ENCODE results near the gene NCAN. TPM values are rescaled to one million over a fixed set of nuclear protein-coding genes. Genes with fewer than 3 reads are reported as not detected.

NCAN gene
- total and polyA plus RNA-seq, 11 donors, result not detected

DNA sequence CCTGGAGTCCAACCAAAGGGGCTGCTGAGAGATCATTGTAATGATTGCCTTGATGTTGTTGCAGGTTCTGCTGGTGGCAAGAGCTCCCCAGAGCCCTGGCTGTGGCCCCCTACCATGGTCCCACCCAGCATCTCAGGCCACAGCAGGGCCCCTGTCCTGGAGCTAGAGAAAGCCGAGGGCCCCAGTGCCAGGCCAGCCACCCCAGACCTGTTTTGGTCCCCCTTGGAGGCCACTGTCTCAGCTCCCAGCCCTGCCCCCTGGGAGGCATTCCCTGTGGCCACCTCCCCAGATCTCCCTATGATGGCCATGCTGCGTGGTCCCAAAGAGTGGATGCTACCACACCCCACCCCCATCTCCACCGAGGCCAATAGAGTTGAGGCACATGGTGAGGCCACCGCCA is 15.5 kb downstream of the NCAN start:
- H3K36me3 ChIP-seq, result no peaks in the 10 kb centered on the region
- H3K4me3 ChIP-seq, result no peak overlapping the region
- intact Hi-C loops (cut with DNase I), result no loop called here
- no peak for DNase-seq
- 56 to 88% (median 82%) methylated on average over 1 to 4 of the region's 4 CpGs for WGBS, 4 donors
- ATAC-seq, result no peak
- no peak for TF ChIP-seq POLR2A (IDR thresholded peaks at IDR 0.05)
- TF ChIP-seq, protein P1, sequence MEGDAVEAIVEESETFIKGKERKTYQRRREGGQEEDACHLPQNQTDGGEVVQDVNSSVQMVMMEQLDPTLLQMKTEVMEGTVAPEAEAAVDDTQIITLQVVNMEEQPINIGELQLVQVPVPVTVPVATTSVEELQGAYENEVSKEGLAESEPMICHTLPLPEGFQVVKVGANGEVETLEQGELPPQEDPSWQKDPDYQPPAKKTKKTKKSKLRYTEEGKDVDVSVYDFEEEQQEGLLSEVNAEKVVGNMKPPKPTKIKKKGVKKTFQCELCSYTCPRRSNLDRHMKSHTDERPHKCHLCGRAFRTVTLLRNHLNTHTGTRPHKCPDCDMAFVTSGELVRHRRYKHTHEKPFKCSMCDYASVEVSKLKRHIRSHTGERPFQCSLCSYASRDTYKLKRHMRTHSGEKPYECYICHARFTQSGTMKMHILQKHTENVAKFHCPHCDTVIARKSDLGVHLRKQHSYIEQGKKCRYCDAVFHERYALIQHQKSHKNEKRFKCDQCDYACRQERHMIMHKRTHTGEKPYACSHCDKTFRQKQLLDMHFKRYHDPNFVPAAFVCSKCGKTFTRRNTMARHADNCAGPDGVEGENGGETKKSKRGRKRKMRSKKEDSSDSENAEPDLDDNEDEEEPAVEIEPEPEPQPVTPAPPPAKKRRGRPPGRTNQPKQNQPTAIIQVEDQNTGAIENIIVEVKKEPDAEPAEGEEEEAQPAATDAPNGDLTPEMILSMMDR (IDR thresholded peaks at IDR 0.05), result no peak
- H3K27ac ChIP-seq, result no peak overlapping the region
- peaks cover 18 to 50% (median 33%) of the 10 kb centered on the region in 9 donors for H3K27me3 ChIP-seq
- H3K4me1 ChIP-seq, result peaks cover 0 to 11% (median 4%) of the 10 kb centered on the region in 12 donors
- no peaks in the 10 kb centered on the region for H3K9me3 ChIP-seq

DNA sequence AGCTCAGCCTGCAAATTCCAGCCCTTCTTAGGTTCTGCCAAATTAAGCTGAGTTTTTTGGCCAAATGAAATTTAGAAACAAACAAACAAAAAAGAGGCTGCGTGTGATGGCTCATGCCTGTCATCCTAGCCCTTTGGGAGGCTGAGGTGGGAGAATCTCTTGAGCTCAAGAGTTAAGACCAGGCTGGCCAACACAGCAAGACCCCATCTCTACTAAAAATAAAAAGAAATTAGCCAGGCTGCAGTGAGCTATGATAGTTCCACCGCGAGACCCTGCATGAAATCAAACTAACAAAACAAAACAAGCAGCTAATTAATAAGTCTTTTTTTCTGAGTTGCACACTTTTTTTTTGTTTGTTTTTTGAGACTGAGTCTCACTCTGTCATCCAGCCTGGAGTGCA is 17.9 kb downstream of the NCAN start:
- ATAC-seq, result no peak
- peaks cover 14 to 40% (median 27%) of the 10 kb centered on the region in 9 donors for H3K27me3 ChIP-seq
- DNase-seq, result no peak
- no peak overlapping the region for H3K4me3 ChIP-seq
- TF ChIP-seq, protein P1 (IDR thresholded peaks at IDR 0.05), result no peak
- no peak for TF ChIP-seq POLR2A (IDR thresholded peaks at IDR 0.05)
- 83 to 92% (median 86%) methylated on average over 3 of the region's 3 CpGs for WGBS, 4 donors
- H3K4me1 ChIP-seq, result peaks cover 0 to 10% (median 4%) of the 10 kb centered on the region in 12 donors
- no peaks in the 10 kb centered on the region for H3K36me3 ChIP-seq
- no peak overlapping the region for H3K27ac ChIP-seq
- peaks cover 0 to 15% (median 14%) of the 10 kb centered on the region in 12 donors for H3K9me3 ChIP-seq
- intact Hi-C loops (cut with DNase I), result no loop called here

DNA sequence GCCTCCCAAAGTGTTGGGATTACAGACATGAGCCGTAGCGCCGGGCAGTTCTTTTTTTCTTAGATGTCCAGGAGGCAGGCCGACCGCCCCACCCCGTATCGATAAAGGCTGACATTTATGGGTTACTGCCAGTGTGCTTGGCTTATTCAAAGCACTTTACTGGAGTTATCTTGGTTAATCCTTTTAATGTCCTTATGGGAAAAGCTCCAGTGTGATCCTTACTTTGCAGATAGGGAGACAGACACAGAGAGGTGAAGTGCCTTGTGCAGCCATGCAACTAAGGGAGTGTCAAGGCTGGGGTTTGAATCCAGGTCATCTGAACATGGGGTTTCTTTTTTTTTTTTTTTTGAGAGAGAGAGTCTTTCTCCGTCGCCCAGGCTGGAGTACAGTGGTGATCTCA is 19.2 kb downstream of the NCAN start:
- no peak for TF ChIP-seq POLR2A (IDR thresholded peaks at IDR 0.05)
- TF ChIP-seq, protein P1 (IDR thresholded peaks at IDR 0.05), result no peak
- 81 to 87% (median 82%) methylated on average over 9 of the region's 9 CpGs for WGBS, 4 donors
- Histone ChIP-seq H3K4me1 (no peaks in the 10 kb centered on the region), H3K27ac (no peak overlapping the region), H3K9me3 (peaks cover 0 to 28% (median 24%) of the 10 kb centered on the region in 12 donors), H3K27me3 (peaks cover under 1 to 27% (median 16%) of the 10 kb centered on the region in 9 donors), H3K4me3 (no peak overlapping the region), H3K36me3 (no peaks in the 10 kb centered on the region)
- intact Hi-C loops (cut with DNase I), result no loop called here
- DNase-seq, result no peak
- no peak for ATAC-seq

DNA sequence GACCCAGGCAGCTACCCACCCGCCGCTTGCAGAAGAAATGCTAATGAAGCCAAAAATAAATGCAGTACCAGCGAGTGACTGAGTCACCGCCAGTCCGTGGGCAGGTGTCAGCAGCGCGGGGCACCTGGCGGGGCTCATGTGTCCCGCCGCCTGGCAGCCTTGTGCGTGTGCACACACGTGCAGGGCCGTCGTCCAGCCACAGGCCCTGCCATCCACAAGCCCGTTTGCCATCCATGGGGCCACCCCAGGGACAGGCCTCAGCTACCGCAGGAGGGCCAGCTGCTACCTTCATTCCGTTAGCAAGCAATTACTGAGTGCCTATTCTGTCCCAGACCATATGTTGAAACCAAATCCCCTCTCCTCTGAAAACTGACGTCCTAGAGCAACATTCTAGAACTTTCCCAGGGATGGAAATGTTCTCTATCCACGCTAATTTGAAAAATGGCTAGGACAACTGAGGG is 20.5 kb downstream of the NCAN start:
- H3K9me3 ChIP-seq, result peaks cover 0 to 32% (median 24%) of the 10 kb centered on the region in 12 donors
- DNase-seq, result no peak
- H3K4me3 ChIP-seq, result no peak overlapping the region
- WGBS, 4 donors, result 75 to 78% (median 76%) methylated on average over 15 to 19 of the region's 19 CpGs
- TF ChIP-seq, protein P1 (IDR thresholded peaks at IDR 0.05), result no peak
- TF ChIP-seq POLR2A (IDR thresholded peaks at IDR 0.05), result no peak
- no peaks in the 10 kb centered on the region for H3K36me3 ChIP-seq
- H3K4me1 ChIP-seq, result no peaks in the 10 kb centered on the region
- intact Hi-C loops (cut with DNase I), result no loop called here
- ATAC-seq, result no peak
- no peak overlapping the region for H3K27ac ChIP-seq
- peaks cover 0 to 14% (median 3%) of the 10 kb centered on the region in 9 donors for H3K27me3 ChIP-seq
